ENCODE measurements around the gene FUZ. TPM values are rescaled to one million over a fixed set of nuclear protein-coding genes. Genes with fewer than 3 reads are reported as not detected.
"Not testable (repeated sequence)": the region's sequence is repeated elsewhere in the genome, so short reads cannot be mapped to it uniquely, and the experiment has no call there.

FUZ gene
- polyA plus RNA-seq, 1 donor: 18.3 TPM

GRCh38 chr19:49832556-49832955, 19.5 kb upstream of the FUZ start:
- DNase-seq: no peak

- DNase-seq: no peak
Measured at GRCh38 chr19:49831592-49831991, 18.5 kb upstream of the FUZ start.

- no peak for DNase-seq
Measured at GRCh38 chr19:49830766-49831165, 17.7 kb upstream of the FUZ start.

GRCh38 chr19:49829721-49830120, 16.6 kb upstream of the FUZ start:
- no peak for DNase-seq

GRCh38 chr19:49829200-49829599, 16.1 kb upstream of the FUZ start:
- no peak for DNase-seq

GRCh38 chr19:49827034-49827433, 13.9 kb upstream of the FUZ start:
- DNase-seq: no peak

GRCh38 chr19:49824662-49825061, 11.6 kb upstream of the FUZ start:
- no peak for DNase-seq

- DNase-seq: no peak
Measured at GRCh38 chr19:49823472-49823871, 10.4 kb upstream of the FUZ start.

GRCh38 chr19:49820125-49820524, 7.0 kb upstream of the FUZ start:
- no peak for DNase-seq

- not testable (repeated sequence) for DNase-seq
Measured at GRCh38 chr19:49819452-49820115, 6.5 kb upstream of the FUZ start.

GRCh38 chr19:49818649-49819370, 5.7 kb upstream of the FUZ start:
- DNase-seq: no peak

GRCh38 chr19:49817964-49818648, 5.0 kb upstream of the FUZ start, which contains the start of gene MED25:
TSS of gene MED25 (plus strand) at chr19:49818289. CDS start at chr19:49818342, 53 bp downstream.
- DNase-seq: peak; percentile 93

- DNase-seq: no peak
Measured at GRCh38 chr19:49816590-49816989, 3.5 kb upstream of the FUZ start.

- DNase-seq: no peak
Measured at GRCh38 chr19:49814010-49814409, 918 bp upstream of the FUZ start.

GRCh38 chr19:49812452-49812996, 568 bp downstream of the FUZ start:
- DNase-seq: no peak

- no peak for DNase-seq
Measured at GRCh38 chr19:49811328-49811727, 1.8 kb downstream of the FUZ start.

- DNase-seq: no peak
Measured at GRCh38 chr19:49809941-49810389, 3.1 kb downstream of the FUZ start.

- no peak for DNase-seq
Measured at GRCh38 chr19:49809160-49809940, 3.7 kb downstream of the FUZ start.

- DNase-seq: peak; percentile 89
Measured at GRCh38 chr19:49808711-49809159, 4.4 kb downstream of the FUZ start.

- no peak for DNase-seq
Measured at GRCh38 chr19:49807904-49808675, 5.0 kb downstream of the FUZ start.
